GM04504 (cell line): ENCODE results near the gene PPL.

Source experiments
- DNase-seq: peaks from one replicate; pipeline ENCODE4 v3.0.0-alpha.2; 2012; ENCODE audit warnings: low read depth

The PPL gene

DNA sequence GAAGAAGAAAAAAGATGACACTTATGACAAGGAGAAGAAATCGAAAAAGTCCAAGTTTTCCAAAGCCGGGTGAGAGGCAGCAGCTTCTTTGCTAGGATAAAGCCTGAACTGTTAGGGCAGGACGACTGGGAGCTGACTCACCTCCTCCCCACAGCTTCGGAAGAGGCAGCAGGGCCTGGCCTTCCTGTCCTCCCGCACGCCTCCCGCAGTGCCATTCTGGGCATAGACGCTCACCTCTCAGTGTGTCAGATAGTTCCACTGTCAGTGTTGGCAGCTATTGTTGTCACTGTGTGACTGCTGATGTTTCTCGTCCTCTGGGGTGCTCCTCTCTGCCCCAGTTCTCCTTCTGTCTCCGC is 77.1 kb downstream of the PPL start:
- no peak for DNase-seq

DNA sequence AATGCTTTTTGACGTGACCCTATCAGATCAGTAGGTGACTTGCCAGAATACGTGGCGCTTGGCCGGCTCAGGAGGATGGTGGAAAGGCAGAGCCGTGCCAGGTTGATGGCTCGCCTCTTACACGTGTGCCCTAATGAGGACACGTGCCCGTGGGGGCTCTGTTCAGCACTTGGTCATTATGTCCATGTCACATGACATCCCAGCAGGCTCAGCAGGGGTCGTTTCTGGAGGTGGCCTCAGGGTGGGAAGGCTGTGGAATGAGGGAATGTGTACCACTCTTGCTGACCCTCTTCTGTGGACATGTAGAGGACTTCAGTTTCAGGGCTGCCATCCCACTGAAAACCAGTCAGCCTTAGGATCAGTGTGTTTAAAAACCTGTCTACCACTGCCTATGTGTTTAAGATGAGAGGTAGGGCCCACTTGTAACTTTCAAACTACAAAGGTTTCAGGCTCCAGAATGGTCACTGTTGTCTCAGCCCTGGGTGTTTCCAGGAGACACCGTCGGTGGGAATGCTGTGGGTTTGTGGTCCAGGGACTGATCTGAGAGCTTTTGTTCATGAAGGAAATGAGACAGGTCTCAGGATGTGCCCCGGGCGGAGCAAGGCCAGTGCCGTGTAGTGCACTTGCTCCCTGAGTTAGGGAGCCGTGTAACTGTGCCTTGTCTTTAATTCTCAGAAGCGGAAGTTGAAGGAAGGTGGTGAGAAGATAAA is 77.6 kb downstream of the PPL start:
- no peak for DNase-seq

DNA sequence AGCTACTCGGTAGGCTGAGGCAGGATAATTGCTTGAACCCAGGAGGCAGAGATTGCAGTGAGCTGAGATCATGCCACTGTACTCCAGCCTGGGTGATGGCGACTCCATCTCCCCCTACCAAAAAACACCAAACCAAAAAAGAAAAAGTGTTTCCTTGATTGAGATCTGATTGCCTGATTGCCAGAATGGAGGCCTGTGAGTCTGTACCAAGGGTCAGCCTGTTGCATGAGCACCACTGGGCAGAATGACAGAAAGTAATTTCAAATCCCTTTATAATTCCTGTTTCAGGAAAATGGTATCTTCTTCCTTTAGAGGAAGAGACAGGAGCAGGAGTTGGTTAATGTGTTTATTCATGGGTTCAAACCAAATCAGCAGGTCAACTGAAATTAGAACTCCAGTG is 81.1 kb downstream of the PPL start:
- no peak for DNase-seq

DNA sequence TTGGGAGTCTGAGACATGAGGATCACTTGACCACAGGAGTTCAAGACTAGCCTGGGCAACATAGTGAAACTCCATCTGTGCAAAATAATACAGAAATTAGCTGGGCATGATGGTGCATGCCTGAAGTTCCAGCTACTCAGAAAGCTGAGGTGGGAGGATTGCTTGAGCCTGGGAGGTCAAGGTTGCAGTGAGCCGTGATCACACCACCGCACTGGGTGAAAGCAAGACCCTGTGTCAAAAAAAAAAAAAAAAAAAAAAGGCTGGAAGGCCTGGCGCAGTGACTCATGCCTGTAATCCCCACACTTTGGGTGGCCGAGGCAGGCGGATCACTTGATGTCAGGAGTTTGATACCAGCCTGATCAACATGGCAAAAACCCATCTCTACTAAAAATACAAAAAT is 81.6 kb downstream of the PPL start:
- DNase-seq = no peak

DNA sequence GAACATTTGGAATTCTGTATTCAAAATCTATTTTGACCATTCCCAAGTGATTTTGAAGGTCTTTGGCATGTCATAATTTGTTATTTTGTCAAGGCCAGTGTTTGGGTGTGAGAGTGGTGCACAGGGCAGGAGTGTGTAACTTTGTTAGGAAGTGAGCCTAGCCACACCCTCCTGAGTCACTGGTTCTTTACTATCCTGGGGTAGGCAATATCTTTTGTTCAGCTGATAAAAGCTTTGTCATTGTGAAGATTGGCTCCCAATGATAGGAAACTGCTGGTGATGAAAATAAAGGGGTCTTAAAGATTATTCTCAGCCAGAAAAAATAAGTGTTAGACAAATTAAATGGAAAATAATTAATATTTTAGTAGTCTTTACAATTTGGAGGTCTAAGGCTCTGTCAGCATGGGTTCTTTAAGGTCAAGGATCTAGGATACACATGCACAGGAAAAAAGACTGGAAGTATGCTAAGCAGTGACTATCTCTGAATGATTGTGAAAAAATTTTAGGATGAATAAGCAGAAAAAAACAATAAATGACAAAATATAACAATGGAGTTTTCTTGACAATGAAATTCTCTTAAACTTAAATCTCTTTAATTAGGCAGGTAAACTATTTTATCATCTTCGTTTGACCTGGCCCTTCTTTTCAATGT is 84.6 kb downstream of the PPL start:
- DNase-seq = no peak

DNA sequence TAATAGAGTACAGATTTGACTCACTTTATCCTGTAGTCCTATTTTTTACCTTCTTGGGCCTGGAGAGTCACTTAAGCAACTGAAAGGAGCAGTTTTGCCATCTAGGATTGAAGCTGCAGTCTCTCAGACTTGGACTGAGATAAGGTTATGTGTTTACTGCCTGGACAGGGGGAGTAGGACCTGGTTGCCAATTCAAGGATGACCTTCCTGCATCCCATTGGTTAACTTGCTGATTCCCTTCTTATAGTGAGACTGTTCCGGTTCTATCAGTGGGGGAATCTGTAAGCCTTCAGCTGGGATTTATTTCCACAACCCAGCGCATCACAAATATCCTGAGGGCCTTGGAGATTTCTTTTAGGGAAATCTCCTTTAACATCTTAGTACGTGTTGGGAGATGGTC is 86.7 kb downstream of the PPL start:
- DNase-seq = no peak

DNA sequence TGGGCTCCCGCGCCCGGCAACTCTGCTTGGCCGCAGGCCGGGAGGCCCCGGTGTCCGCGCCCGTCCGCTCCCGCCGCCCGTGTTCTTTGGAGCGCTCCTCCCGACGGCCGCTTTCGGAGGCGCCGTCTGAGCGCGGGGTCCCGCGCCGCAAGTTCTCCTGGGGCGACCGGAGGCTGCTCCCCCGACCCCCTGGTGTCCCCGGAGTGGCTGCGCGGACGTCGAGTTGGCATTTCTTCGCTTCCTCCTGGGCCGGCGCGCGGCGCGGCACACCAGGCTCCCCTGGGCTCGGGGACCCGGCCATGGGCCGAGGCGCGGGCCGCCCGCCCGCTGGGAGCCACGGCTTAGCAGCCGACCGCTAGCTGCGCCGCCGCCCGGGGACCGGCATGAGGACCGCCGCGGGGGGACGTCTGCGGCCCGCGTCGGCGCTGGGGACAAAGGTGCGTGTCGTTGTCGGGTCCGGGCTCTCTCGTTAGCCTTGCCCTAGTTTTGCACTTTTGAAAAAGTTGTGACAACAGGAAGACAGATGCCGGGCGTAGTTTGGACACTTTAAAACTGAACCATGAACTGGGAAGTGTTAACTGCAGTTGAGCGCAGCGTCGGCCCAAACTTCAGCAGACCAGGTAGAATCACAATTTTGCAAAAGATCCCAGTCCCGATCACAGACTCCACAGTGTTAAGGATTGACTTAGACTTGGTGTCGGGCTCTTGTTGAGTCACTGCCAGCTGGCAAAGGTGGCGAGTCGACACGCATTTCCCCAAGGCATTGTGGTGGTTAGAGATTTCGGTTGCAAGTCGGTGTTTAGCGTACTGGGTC is 89.0 kb downstream of the PPL start:
- DNase-seq = peak; percentile 24

DNA sequence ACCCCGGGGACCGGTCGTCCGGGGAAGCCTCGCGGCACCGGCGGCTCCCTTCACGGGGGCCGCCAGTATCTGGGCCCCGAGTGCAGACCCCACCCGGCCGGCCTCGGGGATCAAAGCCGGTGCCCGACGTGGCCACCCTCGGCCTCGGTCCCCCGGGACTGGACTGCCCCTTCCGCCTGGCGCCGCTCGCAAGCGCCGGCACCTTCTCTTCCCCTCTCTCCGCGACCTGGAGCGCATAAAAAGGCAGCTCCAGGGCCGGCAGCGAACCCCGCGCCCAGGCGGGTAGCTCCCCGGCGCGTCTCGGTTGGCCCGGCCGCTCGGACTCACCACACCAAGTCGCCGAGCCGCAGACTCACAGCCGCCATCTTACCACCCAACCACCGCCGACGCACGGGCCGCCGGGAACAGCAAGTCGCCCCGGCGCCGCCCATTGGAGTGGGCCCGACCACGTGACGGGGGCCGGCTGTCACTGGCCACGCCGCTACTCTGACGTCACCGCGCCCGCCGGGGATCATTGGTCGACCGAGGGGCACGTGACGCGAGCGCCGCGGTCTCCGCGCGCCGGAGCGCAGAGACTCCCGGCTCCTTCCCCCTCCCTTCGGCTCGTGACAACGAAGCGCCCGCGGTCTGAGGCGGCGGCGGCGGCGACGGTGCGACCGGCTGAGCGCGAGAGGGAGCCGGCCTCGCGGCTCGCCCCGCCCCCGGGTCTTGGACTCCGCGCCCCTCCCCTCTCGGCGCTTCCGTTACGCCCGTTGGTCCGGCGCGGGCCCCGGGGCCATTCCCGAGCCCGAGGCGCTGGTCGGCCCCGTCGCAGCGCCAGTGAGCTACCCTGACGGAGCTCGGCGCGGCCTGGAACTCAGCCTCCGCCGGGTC is 89.8 kb downstream of the PPL start, which contains the start of the genes GLYR1 and UBN1:
Gene GLYR1 (minus strand): TSS at position 388 of the 873 bp plus-strand sequence. CDS start 23 bp downstream, at position 365.
Gene UBN1 (plus strand): TSS at position 581 of the 873 bp plus-strand sequence. CDS start 5,437 bp downstream, outside the sequence.
- DNase-seq = peak; percentile 95

DNA sequence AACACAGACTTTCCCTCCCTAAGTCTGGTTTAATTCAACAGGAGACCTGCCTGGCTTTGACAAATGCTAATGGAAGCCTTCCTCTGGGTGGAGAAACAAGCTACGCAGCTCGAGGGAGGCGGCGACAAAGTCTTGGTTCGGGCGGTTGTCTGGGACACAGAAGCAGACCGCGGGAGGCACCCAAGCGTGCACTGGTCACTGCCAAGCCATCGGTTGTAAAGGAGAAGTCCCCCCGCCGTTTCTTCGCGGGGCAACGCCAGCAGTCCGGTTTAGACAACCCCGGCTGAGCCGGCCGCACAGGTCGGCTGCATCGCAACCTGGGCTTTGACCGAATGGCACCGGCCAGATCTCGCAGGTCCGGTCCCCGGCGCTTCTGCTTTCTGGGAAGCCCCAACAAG is 90.4 kb downstream of the PPL start:
- peak; percentile 33 for DNase-seq

DNA sequence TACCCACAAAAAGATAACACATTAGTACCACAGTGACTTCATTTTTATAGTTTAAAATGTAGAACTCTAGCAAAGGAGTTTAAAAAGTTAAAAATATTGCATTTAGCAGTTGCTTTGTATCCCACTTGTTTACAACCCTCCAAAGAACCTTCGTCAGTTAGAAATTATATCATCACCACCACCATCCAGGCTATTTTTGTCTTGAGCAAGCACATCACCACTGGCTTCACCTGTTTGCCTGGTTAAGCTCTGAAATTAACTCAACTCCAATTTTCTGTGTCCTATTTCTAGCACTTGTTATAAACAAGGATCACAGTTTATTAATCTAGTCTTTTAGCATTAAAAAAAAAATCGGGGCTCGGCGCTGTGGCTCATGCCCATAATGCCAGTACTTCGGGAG is 96.0 kb downstream of the PPL start:
- DNase-seq = no peak

DNA sequence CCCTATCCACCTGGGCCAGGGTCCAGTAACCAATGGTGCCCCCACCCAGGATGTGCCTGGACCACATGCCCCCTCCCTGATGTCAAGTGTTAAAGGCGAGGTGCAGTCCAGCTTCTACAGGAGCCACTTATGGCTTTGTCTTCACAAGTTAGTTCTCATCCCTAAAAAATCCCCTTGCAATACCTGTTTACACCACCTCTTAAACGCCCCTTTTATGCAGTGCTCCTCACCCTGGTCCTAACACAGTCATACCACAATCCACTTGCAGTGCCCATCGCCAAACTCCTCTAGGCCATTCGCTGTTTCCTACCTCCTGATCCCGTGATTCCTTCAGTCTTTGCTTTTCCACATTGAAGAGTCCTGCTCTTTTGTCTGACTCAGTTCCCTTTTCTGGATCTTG is 97.0 kb downstream of the PPL start:
- DNase-seq = no peak

DNA sequence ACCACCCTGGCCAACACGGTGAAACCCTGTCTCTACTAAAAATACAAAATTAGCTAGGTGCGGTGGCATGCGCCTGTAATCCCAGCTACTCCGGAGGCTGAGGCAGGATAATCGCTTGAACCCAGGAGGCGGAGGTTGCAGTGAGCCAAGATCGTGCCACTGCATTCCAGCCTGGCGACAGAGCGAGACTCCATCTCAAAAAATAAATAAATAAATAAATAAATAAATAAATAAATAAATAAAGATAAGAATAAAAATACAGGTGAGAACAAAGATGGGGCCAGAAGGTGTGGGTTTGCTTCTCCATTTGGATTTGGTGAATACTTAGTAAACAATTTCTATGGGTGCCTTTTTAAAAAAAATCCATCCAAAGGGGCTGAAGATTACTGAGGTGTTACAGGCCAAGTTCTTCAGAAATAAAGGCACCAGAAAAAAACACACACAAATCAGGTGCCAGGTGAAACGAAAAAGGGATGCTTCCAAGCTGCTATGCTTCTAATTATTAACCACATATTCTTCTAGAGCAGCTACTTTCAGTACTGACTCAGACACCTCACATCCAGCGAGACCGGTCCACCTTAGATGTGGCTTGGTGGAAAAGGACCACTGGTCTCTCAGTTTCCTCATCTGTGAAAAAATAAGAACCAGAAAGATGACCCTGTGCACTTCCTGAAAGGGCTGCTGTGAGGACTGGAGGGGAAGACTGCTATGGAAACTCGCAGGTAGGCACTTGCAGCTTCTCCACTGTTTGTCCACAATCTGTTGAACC is 99.0 kb downstream of the PPL start:
- no peak for DNase-seq

DNA sequence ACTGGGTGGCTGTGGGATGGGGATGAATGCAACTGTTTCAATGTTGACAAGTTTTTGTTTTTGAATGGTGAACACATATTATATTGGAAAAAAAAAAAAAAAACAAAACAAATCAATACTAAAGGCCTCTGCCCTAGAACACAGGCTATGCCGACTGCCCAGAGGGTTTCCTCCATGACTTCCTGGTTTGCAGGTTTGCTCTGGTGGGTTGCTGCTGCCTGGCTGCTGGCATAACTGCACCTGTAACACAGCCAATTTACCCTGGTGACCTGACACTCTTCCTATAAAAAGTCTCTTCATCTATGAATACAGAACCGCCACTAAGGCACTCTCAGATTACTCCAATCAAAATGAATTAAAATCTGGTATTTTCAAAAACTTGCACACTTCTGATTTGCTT is 100.2 kb downstream of the PPL start:
- DNase-seq = no peak

DNA sequence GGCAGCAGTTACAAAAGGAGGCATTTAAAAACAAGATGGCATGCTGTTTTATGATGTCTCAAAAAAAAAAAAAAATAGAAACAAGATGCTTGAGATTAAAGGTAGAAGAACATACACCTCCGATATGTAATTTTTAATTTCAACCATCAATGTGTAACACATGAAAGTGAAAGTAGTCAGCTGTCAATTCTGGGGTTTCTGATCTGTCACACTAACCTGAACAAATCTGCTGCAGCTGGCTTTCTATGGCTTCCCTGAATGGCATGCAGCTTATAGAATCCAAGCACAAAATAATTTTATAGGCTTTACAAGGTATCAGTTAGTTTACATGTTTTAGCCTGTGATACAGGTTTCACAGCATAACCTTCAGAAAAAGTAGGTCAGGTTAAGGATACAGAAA is 103.4 kb downstream of the PPL start:
- DNase-seq = no peak

DNA sequence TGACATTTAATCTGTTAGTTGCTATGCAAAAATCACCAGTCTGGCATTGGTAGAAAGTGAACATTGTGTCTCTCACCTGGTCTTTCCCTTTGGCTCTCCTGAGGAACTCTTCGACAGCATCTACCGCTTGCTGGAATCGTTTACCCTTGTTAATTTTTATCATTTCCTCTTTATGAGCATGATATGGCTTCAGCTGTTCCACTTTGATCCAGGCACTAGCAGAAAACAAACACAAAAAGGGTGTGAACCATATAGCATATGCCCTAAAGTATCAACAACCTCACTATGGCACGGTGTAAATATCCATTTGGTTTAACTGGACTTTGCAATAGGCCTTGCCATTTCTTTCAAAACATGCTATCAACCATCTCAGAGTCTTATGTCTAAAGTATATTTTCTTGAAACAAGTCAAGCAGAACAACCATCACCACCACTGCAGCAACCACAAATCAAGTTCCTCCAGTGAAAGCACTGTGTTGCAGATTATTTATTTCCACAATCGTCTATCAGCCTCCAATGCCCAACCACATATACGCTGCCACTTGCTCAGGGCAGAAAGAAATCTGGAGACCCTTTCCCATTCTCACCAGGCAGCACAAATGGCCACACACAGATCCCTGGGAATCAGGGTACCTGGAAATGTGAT is 104.1 kb downstream of the PPL start:
- no peak for DNase-seq
